ENCODE measurements around the gene ADD1.
"Not testable (repeated sequence)": the region's sequence is repeated elsewhere in the genome, so short reads cannot be mapped to it uniquely, and the experiment has no call there.

Gene ADD1

DNA sequence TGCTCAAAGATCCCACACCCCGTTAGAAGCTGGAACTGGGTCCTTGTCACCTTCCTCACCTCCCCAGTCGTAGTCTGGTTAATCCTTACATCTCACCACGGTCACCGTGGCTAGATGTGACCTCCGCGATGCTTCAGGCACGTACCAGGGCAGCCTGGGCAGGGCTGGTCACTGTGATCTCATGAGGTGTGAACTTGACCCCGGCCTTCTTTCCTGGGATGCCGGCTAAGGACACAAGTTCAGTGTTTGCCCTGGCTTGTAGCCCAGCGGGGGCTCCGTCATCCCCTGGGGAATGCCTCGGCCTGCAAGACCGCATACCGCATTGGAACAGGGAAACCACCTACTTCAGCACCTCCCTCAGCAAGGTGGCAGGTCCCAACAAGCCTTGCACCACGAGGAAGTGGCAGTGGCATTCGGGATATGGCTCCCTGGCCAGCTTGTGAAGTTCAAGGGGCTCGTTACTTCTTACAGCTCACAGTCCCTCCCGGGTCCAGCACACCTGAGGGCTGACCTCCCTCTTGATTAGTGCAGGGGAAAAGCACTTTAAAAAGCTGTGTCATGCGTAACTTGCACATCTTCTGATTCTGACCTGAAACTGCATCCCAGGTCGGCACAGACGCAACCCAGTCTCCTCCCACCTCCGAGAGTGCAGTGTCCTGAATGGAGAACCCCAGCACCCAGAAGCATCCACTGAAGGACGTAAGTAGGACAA is 93.7 kb downstream of the ADD1 start:
- no peak for DNase-seq
- in situ Hi-C loops (cut with MboI; ENCODE audit: low pct_unique_long_range_greater_than_20kb, low sequenced_read_pairs): loop anchor here (10.0 kb wide), 1 partner anchor 183 kb away; the partner anchor contains the start of gene TNIP2

DNA sequence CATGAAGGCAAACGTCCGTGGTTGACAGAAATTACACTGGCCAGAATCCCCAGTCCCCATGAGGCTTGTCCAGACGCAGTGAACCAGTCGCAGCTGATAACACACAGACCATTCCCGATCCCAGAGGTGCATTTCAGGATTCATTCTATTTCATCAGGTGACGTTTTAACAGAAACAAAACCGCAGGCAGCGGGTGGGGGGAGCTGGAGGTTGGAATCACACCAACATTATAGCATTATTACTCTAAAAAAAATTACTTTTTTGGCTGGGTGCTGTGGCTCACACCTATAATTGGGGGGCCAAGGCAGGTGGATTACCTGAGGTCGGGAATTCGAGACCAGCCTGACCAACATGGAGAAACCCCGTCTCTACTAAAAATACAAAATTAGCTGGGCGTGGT is 94.3 kb downstream of the ADD1 start:
- DNase-seq: no peak
- in situ Hi-C loops (cut with MboI; ENCODE audit: low pct_unique_long_range_greater_than_20kb, low sequenced_read_pairs): loop anchor here (10.0 kb wide), 1 partner anchor 183 kb away; the partner anchor contains the start of gene TNIP2

DNA sequence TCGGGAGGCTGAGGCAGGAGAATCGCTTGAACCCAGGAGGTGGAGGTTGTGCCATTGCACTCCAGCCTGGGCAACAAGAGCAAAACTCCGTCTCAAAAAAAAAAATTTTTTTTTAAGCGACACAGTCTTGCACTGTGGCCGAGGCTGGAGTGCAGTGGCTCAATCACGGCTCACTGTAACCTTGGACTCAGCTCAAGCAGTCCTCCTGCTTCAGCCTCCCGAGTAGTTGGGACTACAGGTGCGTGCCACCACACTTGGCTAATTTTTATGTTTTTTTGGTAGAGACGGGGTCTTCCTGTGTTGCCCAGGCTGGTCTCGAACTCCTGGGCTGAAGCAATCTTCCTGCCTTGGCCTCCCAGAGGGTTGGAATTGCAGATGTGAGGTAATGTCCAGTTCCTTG is 94.8 kb downstream of the ADD1 start:
- in situ Hi-C loops (cut with MboI; ENCODE audit: low pct_unique_long_range_greater_than_20kb, low sequenced_read_pairs): loop anchor here (10.0 kb wide), 1 partner anchor 184 kb away; the partner anchor contains the start of gene TNIP2
- DNase-seq: not testable (repeated sequence)

DNA sequence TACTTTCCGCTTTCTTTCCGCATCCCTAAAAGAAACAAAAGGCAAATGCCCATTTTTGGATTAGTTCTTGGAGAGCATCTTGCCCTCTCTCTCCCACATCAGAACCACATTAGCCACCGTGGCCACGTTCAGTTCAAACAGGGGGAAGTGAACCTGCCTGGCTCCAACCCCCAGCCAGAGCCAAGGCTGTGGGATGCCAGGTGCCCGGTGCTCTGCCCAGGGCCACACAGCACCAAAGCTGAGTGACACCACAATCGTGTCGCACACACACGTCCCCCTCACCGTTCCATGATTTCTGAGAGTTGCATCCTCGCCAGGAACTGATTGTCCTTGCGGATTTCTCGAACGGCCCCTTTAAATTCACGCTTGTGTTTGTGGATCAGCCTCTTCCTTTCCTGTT is 95.3 kb downstream of the ADD1 start:
- in situ Hi-C loops (cut with MboI; ENCODE audit: low pct_unique_long_range_greater_than_20kb, low sequenced_read_pairs): loop anchor here (10.0 kb wide), 1 partner anchor 184 kb away; the partner anchor contains the start of gene TNIP2
- DNase-seq: no peak

DNA sequence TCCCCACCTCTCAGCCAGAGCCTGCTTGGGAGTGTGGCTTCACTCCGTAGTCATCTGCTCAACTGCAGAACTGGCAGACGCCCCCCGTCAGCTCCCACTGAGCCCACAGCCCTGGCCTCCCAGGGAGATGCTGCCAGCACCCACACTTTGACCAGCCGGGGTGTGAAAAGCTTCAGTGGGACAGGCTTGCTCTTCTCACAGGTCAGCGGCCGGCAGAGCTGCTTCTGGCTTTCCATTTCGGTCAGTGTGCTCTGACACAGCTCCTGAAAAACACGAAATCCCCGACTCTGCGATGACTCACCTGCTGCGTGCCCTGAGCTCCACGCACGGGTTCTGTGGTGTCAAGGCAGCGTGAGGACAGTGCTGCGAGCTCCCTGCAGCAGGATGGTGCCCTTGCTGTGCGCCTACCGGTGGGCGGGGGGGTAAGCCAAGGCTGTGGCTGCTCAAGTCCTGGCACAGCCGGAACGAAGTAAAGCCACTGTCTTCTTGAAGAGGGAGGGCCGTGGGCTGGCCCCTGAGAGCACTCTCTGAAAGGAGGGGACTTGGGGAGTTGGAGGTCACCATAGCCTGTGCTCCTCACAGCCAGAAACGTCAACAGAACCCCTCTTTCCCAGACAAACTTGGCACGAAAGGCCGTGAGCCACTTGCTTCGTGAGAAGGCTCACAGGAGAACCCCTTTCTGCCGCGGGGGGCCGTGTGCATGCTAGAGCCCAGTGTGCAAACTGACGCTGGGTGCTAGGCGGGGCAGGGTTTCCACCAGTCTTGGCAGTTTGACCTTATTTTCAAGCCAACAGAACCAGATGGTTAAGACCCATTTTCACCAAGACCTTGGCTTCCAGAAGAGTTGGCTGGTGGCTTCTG is 96.0 kb downstream of the ADD1 start:
- DNase-seq: no peak
- in situ Hi-C loops (cut with MboI; ENCODE audit: low pct_unique_long_range_greater_than_20kb, low sequenced_read_pairs): loop anchor here (10.0 kb wide), 1 partner anchor 185 kb away; the partner anchor contains the start of gene TNIP2

DNA sequence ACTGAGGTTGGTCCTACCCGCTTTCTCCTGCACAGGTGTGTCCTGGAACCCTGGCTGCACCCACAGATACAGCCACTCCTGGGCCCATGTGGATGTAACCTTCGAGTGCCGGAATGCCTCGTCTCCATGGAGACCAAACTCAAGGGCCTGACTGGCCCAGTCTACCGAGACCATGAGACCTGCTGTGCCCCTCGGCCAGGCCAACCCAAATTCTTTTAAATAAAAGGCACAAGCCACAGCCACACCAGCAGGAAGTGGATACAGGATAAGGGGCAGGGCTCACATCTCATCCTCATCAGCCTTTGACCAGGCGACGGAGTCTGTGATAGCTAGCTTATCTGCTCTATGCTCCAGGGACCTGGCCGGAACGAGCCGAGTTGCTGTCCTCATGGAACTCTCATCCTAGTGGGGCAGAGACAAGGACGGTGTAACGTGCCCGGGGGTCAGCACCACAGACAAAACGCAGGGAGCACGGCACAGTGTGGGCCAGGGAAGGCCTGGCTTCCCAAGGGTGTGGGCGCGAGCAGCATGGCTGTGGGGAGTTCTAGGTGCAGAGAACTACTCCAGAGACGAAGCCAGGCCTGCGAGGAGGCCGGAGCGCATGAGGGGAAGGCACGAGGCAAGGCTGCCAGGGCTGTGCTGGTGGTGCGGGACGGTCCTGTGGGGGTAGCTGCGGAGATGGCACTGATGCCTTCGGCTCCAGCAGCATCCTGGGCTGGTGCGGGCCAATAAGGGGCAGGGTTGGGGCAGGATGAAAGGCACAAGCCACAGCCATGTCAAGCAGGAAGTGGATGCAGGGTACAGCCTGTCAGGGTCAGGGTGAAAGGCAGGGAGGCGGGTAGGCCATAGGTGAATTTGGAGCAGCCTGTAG is 96.9 kb downstream of the ADD1 start:
- DNase-seq: no peak
- in situ Hi-C loops (cut with MboI; ENCODE audit: low pct_unique_long_range_greater_than_20kb, low sequenced_read_pairs): no loop called here

DNA sequence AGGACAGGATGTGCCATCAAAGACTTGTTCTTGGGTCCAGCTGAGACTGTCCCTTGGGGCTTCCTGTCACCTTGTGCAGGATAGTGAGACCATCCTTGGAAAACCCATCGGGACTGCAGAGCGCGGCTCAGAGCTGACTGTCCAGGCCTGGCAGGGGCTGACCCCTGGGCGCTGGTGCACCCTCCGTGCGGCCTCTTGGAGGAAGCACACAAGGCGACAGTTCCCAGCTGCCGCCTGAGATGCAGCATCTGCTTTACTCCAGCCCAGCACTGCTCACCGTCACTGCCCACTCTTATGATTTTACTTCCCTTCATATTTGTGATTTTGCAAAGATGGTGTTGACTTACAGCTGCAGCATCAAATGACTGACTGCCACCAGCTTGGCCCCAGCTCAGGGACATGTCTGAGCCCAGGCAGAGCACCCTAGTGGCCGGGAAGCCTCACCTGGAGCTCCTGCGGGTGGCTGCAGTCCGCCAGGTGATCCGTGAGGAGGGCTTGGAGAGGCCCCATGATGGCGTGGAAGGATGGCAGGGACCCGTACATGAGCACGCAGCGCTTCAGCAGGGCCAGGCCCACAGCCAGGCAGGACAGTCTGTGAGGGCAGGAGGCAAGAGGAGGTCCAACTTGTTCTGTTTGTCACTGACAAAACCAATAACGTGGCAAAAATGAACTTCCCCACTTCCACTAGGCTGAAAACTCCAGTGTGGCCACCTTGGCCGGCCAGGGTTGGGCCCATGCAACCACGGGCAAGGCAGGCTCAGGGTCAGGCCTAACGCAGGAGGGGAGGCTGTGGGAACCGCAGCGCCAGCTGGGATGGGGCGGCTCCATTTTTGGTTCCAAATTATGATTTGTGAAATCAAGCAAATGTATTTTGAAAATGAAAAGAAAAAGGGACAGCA is 97.7 kb downstream of the ADD1 start:
- no peak for DNase-seq
- in situ Hi-C loops (cut with MboI; ENCODE audit: low pct_unique_long_range_greater_than_20kb, low sequenced_read_pairs): no loop called here

DNA sequence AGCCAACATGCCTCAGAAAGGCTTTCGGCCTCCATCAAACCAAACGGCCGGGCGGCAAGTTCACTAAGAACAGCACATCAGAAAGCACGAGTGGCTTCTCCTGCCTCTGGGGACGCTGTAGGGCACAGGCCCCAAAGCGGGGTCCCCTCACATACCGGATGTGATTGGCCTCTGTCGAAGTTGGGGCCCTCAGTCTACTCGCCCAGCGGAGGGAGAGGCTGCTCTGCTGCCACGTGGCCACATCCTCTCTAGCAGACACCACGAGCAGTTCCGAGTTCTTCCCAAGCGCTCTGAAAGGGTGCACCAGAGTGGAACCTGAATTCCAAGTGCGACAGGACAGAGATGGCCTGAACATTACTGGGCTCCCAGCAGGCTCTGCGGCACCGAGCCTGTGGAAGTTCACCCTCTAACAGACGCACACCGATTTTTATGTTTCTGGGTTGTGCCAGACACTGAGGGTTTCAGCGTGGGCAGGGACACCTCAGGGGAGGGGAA is 98.4 kb downstream of the ADD1 start:
- in situ Hi-C loops (cut with MboI; ENCODE audit: low pct_unique_long_range_greater_than_20kb, low sequenced_read_pairs): no loop called here
- no peak for DNase-seq

DNA sequence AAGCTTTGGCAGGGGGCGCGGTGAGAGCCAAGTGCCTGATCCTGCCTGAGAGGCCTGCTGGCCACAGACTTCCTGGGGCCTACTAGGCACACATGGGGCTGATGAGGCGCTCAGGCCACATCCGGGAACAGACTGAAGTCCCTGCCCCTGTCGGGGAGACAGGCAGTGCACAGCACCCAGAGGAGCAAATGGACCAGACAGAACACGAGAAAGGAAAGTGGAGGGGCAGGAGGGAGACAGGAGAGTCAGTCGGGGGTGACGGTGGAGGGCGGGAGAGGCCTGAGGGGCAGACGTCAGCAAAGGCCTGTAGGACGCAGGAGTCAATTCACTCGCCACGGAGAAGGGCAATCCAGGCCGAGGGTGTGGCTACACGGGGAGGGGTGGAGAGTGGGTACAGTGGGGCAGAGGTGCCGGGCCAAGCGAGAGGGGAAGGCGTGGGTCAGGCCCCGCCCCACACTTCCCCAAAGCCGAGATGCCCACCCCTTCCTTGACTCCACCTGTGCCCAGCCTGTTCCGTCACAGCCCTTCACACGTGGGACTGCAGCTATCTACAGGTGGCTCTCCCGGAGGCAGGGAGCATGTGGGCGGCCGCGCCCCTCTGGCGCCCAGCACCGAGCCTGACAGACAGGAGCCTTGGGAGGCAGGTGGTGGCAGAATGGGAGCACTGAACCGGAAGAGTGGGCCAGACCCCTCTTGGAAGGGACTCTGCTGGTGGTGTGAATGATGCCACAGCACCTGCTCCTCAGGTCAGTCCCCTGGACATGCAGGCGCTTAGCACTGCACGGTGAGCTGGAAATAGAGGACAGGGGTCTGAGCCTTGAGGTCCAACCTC is 99.1 kb downstream of the ADD1 start:
- in situ Hi-C loops (cut with MboI; ENCODE audit: low pct_unique_long_range_greater_than_20kb, low sequenced_read_pairs): no loop called here

DNA sequence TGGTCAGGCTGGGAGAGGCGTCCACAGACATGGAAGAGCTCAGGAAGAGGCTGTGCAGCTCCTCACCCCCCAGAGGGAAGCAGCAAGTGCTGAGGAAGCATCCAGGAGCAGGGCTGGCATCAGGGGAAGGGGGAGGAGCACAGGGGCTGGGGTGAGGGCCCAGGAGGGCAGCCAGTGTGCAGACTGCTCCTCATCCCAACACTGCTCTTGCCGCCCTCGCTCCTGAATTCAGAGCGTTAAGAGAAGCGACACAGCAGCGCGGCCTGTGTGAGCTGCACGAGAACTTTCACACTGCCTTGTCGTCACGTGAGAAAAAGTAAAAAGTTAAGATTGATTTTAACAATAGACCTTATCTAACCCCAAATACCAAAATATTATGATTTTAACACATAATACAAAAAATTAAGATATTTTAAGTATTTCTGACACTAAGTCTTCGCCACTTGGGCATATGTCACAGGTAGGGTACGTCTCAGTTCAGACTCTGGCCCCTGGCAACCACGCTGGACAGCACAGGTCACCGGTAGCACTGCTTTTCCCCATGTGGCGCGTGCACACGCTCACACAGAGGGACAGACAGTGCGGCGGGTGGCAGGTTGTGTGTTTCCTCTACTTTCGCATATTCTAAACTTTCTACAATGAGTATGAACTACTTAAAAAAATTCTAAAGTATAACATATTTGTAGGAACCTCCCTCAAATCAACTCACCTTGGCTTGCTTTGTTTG is 99.9 kb downstream of the ADD1 start:
- DNase-seq: no peak
- in situ Hi-C loops (cut with MboI; ENCODE audit: low pct_unique_long_range_greater_than_20kb, low sequenced_read_pairs): no loop called here

More for the DNA sequence above, 99.1 kb downstream of the ADD1 start:
- DNase-seq: no peak

DNA sequence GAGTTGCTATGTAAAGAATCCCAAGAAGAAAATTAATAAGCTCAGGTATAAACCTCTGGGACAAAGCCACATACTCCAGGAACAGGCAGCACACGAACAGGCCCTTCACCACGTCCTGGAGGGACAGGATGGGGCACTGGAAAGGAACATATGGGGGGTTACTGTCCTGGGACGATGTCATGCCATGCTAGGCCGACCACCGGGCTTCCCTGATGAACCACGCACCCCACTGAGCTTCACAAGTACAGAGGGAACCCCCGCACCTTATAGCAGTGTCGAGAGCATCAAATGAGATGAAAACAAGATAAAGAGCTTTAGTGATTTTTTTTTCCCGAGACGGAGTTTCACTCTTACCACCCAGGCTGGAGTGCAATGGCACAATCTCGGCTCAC is 100.4 kb downstream of the ADD1 start:
- in situ Hi-C loops (cut with MboI; ENCODE audit: low pct_unique_long_range_greater_than_20kb, low sequenced_read_pairs): no loop called here
- no peak for DNase-seq

DNA sequence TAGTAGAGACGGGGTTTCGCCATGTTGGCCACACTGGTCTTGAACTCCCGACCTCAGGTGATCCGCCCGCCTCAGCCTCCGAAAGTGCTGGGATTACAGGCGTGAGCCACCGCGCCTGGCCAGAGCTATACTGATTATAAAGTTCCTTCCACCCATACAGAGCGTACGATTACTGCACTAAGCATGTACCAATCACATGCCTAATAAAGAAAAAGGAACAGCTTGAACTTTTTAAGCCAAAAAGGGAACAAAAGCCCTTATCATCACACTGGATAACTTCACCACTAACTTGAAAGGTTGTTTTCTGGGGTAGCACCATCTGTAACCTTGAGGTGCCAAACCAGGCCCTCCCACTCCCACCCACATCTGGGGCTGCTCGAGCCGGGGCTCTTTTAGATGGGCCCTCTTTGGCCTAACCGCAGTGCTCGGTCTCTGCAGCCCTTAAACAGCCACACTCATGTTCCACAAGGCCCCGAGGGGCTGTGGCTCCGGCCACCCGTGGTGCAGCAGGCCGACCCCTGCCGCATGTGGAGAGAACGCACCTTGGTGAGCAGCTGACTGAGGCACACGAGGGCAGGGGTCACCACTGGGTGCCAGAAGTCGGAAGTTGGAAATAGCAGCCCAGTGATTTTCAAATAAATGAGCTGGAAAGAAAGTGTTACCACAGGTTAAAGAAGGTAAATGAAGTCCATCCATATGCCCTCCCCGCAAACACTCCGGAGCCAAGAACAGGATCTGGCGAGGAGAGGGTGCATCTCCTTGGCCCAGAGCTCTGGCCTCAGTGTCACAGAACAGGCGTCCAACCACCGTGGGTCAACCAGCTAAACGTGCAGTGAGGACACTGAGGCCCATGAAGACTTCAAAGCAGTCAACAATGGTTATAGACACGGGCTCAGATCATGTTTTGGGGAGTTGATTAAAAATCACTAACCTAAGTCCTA is 101.2 kb downstream of the ADD1 start:
- DNase-seq: no peak
- in situ Hi-C loops (cut with MboI; ENCODE audit: low pct_unique_long_range_greater_than_20kb, low sequenced_read_pairs): no loop called here

DNA sequence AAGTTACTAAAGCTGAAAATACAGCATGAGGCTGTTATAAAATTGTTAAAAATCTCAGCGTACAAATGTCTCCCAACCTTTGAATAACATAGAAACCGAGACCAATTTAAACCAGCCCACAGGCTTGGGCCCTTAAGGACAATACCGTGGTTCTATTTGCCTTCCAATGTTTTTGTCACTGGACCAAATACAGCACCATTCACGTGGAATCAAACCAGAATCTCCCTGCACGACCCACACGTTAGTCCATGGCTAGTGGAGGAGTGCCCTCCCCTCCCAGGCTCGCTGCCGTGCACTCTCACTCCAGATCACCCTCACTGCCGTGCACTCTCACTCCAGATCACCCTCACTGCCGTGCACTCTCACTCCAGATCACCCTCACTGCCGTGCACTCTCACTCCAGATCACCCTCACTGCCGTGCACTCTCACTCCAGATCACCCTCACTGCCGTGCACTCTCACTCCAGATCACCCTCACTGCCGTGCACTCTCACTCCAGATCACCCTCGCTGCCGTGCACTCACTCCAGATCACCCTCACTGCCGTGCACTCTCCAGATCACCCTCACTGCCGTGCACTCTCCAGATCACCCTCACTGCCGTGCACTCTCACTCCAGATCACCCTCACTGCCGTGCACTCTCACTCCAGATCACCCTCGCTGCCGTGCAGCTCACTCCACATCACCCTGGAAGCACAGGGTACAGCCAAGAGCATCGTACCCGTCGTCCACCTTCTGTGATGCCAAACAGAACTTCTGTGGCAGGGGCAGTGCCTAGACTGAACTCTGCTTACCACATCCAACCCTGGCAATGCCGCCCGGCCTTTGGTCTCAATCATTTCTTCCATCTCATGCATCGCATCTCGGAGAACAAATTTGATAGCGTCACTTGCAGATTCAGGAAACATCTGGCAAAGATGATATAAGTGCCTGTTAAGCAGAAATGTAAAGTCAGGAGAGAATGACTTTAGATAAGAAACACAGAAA is 102.3 kb downstream of the ADD1 start:
- in situ Hi-C loops (cut with MboI; ENCODE audit: low pct_unique_long_range_greater_than_20kb, low sequenced_read_pairs); DNase-seq: not testable (repeated sequence)

DNA sequence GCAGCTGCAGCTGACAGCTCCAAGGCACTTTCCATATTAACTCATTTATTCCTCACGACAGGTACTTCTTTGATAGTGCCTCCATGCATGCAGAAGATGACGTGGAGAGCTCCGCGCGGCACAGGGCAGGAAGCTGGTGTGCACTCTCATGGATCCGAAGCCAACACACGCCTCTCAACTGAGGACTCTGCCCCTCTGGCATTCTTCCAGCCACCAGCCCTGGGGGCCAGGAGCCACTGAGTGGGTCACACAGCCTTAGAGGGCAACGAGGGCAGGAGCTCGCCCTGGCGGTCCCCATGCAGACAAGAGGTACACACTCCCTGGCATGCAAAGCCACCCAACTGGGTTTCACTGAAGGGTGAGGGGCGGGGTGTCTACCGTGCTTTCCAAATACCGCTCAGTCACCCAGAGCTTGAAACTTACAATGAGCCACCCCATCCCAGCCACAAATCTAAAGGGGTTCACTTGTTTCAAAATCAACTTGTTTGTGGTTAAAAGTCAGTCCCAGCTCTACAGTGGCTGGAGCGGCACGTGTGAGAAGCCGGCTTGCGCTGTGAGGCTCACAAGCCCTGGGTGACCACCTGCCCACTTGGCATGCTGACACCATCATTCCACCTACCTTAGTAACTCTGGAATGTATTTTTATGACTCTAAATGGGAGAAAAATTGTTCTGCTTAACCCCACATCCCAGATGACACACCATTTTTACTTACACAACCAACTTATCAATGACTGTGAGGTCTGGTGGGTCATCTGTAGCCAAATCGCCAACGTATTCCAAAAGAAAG is 103.4 kb downstream of the ADD1 start:
- in situ Hi-C loops (cut with MboI; ENCODE audit: low pct_unique_long_range_greater_than_20kb, low sequenced_read_pairs): no loop called here
- no peak for DNase-seq

All from KBM-7 (cell line).